ENCODE results near the gene LENG9. TPM values are rescaled to one million over a fixed set of nuclear protein-coding genes. Genes with fewer than 3 reads are reported as not detected.
"Not testable (repeated sequence)": the region's sequence is repeated elsewhere in the genome, so short reads cannot be mapped to it uniquely, and the experiment has no call there.

Gene LENG9
- total RNA-seq, 2 donors from 2014 or later, result 2.5 to 3.5 TPM

DNA sequence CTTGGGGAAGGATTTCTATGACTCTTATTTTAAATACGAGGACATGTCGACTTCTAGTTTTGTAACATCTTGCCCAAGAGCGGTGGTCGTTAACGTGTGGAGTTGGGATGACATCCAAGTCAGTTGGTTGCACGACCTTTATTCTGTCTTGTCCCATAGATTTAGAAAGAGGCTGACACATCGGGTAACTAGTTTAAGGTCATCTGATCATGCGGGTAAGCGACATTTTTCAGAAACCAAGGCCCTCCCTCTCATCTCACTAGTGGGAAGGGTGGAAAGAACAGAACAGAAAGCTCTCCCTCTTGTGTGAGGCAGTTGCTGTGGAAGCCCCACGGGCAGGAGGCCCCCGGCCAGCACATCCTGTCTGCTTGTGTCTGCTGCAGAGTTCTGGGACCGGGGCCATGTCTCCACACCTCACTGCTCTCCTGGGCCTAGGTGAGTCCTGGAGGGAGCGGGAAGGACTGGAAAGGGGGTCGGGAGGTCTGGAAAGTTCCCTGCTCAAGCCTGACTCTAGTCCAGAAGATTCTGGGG is 39.0 kb upstream of the LENG9 start, which contains the start of gene LAIR2:
TSS of gene LAIR2 (plus strand) at position 314 of the 531 bp plus-strand sequence. CDS start at position 402, 88 bp downstream.
- Mint-ChIP-seq H3K4me3 (no peak within 1 kb of the TSS), H3K27ac (no peak within 1 kb of the TSS), H3K36me3 (ENCODE audit: low read depth) (no peaks in the 10 kb centered on the region), H3K9me3 (peaks cover 81% of the 10 kb centered on the region), H3K27me3 (ENCODE audit: insufficient read depth) (no peaks in the 10 kb centered on the region), H3K4me1 (no peaks in the 10 kb centered on the region)
- no peak within 1 kb of the TSS for H3K27ac ChIP-seq (ENCODE audit: low read depth, low read length)
- no peak within 1 kb of the TSS for H3K9ac ChIP-seq (ENCODE audit: extremely low read depth, low read length, poor library complexity, severe bottlenecking)
- H3K4me3 ChIP-seq (ENCODE audit: low read length), result no peak within 1 kb of the TSS
- peaks cover 7% of the 10 kb centered on the region for H3K9me3 ChIP-seq (ENCODE audit: control insufficient read depth, low read length)
- TF ChIP-seq, protein P1, sequence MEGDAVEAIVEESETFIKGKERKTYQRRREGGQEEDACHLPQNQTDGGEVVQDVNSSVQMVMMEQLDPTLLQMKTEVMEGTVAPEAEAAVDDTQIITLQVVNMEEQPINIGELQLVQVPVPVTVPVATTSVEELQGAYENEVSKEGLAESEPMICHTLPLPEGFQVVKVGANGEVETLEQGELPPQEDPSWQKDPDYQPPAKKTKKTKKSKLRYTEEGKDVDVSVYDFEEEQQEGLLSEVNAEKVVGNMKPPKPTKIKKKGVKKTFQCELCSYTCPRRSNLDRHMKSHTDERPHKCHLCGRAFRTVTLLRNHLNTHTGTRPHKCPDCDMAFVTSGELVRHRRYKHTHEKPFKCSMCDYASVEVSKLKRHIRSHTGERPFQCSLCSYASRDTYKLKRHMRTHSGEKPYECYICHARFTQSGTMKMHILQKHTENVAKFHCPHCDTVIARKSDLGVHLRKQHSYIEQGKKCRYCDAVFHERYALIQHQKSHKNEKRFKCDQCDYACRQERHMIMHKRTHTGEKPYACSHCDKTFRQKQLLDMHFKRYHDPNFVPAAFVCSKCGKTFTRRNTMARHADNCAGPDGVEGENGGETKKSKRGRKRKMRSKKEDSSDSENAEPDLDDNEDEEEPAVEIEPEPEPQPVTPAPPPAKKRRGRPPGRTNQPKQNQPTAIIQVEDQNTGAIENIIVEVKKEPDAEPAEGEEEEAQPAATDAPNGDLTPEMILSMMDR (conservative IDR thresholded peaks at IDR 0.05), result no peak
- 74 to 78% methylated on average over 13 to 14 of the region's 14 CpGs for WGBS, 2 experiments (ENCODE audit: insufficient coverage in 1 of 2, insufficient read length in 1 of 2)
- no peak for DNase-seq
- no peaks in the 10 kb centered on the region for H3K36me3 ChIP-seq (ENCODE audit: control insufficient read depth, insufficient read depth, low read length)
- no peaks in the 10 kb centered on the region for H3K27me3 ChIP-seq (ENCODE audit: control insufficient read depth, insufficient read depth, low read length, poor library complexity, severe bottlenecking)
- H3K4me1 ChIP-seq (ENCODE audit: control insufficient read depth, insufficient read depth, low read length), result no peaks in the 10 kb centered on the region

DNA sequence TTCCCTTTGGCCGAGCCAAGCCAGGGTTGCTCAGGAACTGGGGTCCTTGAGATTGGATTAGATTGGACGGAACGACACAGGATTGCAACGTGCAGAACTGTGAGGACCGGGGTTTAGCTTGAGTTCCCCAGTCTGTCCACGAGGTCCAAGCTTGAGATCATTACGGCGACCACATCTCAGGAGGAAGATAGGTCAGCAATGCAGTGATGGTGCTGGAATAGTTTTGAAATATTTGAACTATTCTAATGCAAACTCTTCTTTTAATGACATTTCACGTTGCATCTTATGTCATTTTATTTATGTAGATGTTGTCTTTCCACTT is 34.8 kb upstream of the LENG9 start:
- not testable (repeated sequence) for H3K4me3 ChIP-seq (ENCODE audit: low read length); H3K4me3 Mint-ChIP-seq; H3K27me3 ChIP-seq (ENCODE audit: control insufficient read depth, insufficient read depth, low read length, poor library complexity, severe bottlenecking); H3K27me3 Mint-ChIP-seq (ENCODE audit: insufficient read depth); H3K27ac Mint-ChIP-seq; H3K4me1 Mint-ChIP-seq; H3K9ac ChIP-seq (ENCODE audit: extremely low read depth, low read length, poor library complexity, severe bottlenecking); H3K9me3 ChIP-seq (ENCODE audit: control insufficient read depth, low read length); H3K36me3 ChIP-seq (ENCODE audit: control insufficient read depth, insufficient read depth, low read length); H3K4me1 ChIP-seq (ENCODE audit: control insufficient read depth, insufficient read depth, low read length); DNase-seq; H3K27ac ChIP-seq (ENCODE audit: low read depth, low read length); H3K36me3 Mint-ChIP-seq (ENCODE audit: low read depth)
- peaks cover 83% of the 10 kb centered on the region for H3K9me3 Mint-ChIP-seq
- WGBS, 2 experiments (ENCODE audit: insufficient coverage in 1 of 2, insufficient read length in 1 of 2), result 58 to 74% methylated on average over 4 to 7 of the region's 9 CpGs

DNA sequence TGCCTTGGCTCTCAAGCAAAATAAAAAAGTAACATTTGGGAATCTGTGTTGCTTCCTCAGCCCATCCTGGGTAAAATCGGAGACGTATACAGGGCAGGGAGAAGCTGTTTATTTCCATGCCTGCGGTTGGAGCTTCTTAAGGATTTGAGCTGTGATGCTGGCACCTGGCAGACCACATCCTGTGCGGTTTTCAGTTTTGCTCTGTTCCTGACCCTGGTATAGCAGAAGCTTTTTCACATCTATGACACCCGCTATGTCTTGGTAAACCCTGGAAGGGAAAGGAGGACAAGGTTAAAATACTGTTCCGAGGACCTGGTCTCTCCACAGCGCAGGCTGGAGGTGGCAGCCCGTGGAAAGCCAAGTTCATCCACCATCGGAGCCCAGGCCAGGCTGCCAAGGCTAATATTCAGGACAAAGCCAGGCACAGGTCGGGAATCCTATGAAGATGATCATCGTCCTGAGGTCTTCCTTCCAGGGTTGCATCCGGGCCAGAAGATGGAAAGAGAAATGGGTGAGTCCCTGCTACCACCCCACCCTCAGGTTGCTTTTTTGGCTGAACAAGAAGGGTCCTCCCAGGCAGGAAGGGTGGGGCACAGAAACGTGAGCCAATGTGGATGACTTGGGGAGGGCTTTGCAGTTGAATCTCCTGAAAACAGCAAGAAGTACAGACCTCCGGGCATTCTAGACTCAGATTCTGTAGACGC is 34.3 kb upstream of the LENG9 start:
- not testable (repeated sequence) for H3K4me1 ChIP-seq (ENCODE audit: control insufficient read depth, insufficient read depth, low read length); H3K27me3 Mint-ChIP-seq (ENCODE audit: insufficient read depth); H3K9me3 ChIP-seq (ENCODE audit: control insufficient read depth, low read length); H3K27me3 ChIP-seq (ENCODE audit: control insufficient read depth, insufficient read depth, low read length, poor library complexity, severe bottlenecking); H3K36me3 ChIP-seq (ENCODE audit: control insufficient read depth, insufficient read depth, low read length); H3K27ac Mint-ChIP-seq; H3K27ac ChIP-seq (ENCODE audit: low read depth, low read length); H3K4me3 ChIP-seq (ENCODE audit: low read length); H3K4me3 Mint-ChIP-seq; DNase-seq; H3K9ac ChIP-seq (ENCODE audit: extremely low read depth, low read length, poor library complexity, severe bottlenecking); H3K36me3 Mint-ChIP-seq (ENCODE audit: low read depth); H3K4me1 Mint-ChIP-seq
- H3K9me3 Mint-ChIP-seq, result peaks cover 85% of the 10 kb centered on the region
- 73 to 77% methylated on average over 3 to 7 of the region's 15 CpGs for WGBS, 2 experiments (ENCODE audit: insufficient coverage in 1 of 2, insufficient read length in 1 of 2)

DNA sequence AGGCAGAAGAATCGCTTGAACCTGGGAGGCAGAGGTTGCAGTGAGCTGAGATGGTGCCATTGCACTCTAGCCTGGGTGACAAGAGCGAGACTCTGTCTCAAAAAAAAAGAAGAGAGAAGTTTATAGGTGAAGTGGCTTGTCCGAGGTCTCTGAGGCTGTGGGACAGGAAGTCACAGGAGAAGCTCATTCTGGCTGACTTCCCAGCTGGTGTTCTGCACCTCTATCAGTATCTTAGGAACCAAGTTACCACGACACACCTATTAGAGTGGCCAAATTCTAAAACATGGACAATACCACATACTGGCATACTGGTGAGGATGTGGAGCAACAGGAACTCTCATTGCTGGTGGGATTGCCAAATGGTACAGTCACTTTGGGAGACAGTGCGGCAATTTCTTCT is 31.7 kb upstream of the LENG9 start:
- not testable (repeated sequence) for H3K36me3 Mint-ChIP-seq (ENCODE audit: low read depth); H3K4me1 ChIP-seq (ENCODE audit: control insufficient read depth, insufficient read depth, low read length); H3K4me1 Mint-ChIP-seq; H3K27me3 Mint-ChIP-seq (ENCODE audit: insufficient read depth); H3K9ac ChIP-seq (ENCODE audit: extremely low read depth, low read length, poor library complexity, severe bottlenecking); H3K27me3 ChIP-seq (ENCODE audit: control insufficient read depth, insufficient read depth, low read length, poor library complexity, severe bottlenecking); H3K27ac Mint-ChIP-seq; H3K9me3 ChIP-seq (ENCODE audit: control insufficient read depth, low read length); H3K4me3 Mint-ChIP-seq; H3K4me3 ChIP-seq (ENCODE audit: low read length); DNase-seq; H3K27ac ChIP-seq (ENCODE audit: low read depth, low read length); H3K36me3 ChIP-seq (ENCODE audit: control insufficient read depth, insufficient read depth, low read length)
- 53 to 73% methylated on average over 2 to 5 of the region's 5 CpGs for WGBS, 2 experiments (ENCODE audit: insufficient coverage in 1 of 2, insufficient read length in 1 of 2)
- H3K9me3 Mint-ChIP-seq, result peaks cover 85% of the 10 kb centered on the region
